GM12892 (cell line): ENCODE results near the gene HDAC1. TPM values are rescaled to one million over a fixed set of nuclear protein-coding genes. Genes with fewer than 3 reads are reported as not detected.

Experiments
- DNase-seq: peaks from one replicate; pipeline ENCODE4 v3.0.0; 2011; ENCODE audit not compliant: insufficient read length
- FAIRE-seq: peaks from 2 replicates; lab custom pipeline; 2011; peaks lifted over from hg19 to GRCh38; lab: Jason Lieb, UNC
- POLR2A ChIP-seq: IDR thresholded peaks from 2 replicates; pipeline ENCODE4 v1.6.1; 2011; ENCODE audit warnings: low read depth, low read length, control low read depth
- POLR2AphosphoS5 ChIP-seq: IDR thresholded peaks from 2 replicates; pipeline ENCODE4 v1.6.1; 2011; ENCODE audit warnings: low read depth, low read length, control low read depth
- TAF1 ChIP-seq: IDR thresholded peaks from 2 replicates; pipeline ENCODE4 v1.6.1; 2011; ENCODE audit warnings: low read depth, mild to moderate bottlenecking, control low read depth, low read length, borderline replicate concordance
- polyA plus RNA-seq: library from polyadenylated mRNA; unstranded; fragments of >200 nt; gene quantifications from one replicate; pipeline ENCODE4 v1.2.1, GENCODE V29; 2012; ENCODE audit warnings: missing spikeins, inconsistent platforms; ENCODE audit not compliant: missing spikeins

HDAC1 gene
- 155 TPM for polyA plus RNA-seq

GRCh38 chr1:32291708-32292538, at the start of gene HDAC1:
TSS of gene HDAC1 (plus strand) at chr1:32292083. CDS start at chr1:32292170, 87 bp downstream.
- TF ChIP-seq POLR2A (peak; percentile 84), POLR2AphosphoS5 (no peak), TAF1 (peak; percentile 67)
- DNase-seq (peak; percentile 98), FAIRE-seq (peak; percentile 93)

GRCh38 chr1:32242341-32242851, 49.5 kb upstream of the HDAC1 start:
- FAIRE-seq: peak; percentile 53

GRCh38 chr1:32246888-32247273, 45.0 kb upstream of the HDAC1 start, which contains the start of gene FAM167B:
TSS of gene FAM167B (plus strand) at chr1:32247222. CDS start at chr1:32247422, 200 bp downstream.
- DNase-seq (no peak), FAIRE-seq (no peak)
- TF ChIP-seq POLR2A (no peak), POLR2AphosphoS5 (no peak), TAF1 (no peak)

More at GRCh38 chr1:32242341-32242851, 49.5 kb upstream of the HDAC1 start:
- TF ChIP-seq POLR2AphosphoS5: no peak
- DNase-seq: no peak

- TF ChIP-seq TAF1: no peak
- TF ChIP-seq POLR2A: no peak
- TF ChIP-seq POLR2AphosphoS5: no peak
- no peak for FAIRE-seq
Measured at GRCh38 chr1:32247452-32247851, 44.4 kb upstream of the HDAC1 start.

DNA sequence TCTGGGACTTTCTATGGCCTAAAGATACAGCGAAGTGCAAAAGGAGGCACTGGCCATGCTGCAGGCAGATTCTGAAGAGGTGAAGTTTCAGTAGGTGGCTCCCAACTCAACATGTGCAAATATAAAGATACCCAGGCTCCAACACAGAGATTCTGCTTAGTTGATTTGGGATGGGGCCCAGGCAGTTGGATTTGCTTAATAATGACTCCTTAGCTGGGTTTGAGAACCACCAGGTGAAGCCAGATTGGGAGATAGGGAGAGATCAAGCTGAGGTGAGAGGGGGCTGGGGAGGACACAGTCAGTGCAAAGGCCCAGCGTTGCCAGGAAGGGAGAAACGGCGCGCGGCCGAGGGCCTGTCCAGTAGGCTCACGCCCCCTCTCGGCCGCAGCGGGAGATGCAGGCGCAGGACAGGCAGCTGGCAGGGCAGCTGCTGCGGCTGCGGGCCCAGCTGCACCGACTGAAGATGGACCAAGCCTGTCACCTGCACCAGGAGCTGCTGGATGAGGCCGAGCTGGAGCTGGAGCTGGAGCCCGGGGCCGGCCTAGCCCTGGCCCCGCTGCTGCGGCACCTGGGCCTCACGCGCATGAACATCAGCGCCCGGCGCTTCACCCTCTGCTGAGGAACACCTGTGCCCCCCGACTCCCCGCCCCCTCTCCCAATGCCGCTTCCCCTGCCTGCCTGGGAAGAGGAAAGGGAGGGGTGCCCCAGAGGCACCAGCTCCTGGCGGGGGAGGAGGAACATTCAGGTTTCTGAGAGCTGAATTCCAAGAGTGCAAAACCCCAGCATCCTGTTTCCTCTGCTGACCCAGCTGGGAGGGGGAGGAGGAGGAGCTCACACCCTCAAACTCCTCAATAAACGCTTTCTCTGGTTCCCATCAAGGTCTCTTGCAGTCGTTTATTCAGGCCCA, 43.6 kb upstream of the HDAC1 start:
- no peak for TF ChIP-seq POLR2AphosphoS5
- TF ChIP-seq TAF1: no peak
- TF ChIP-seq POLR2A: no peak
- DNase-seq (peak; percentile 80), FAIRE-seq (peak; percentile 89)

More at GRCh38 chr1:32247452-32247851, 44.4 kb upstream of the HDAC1 start:
- no peak for DNase-seq

GRCh38 chr1:32249831-32250525, 41.9 kb upstream of the HDAC1 start:
- FAIRE-seq: peak; percentile 97
- TF ChIP-seq POLR2A: peak; percentile 83
- peak; percentile 88 for TF ChIP-seq POLR2AphosphoS5
- no peak for TF ChIP-seq TAF1
- DNase-seq: peak; percentile 78

GRCh38 chr1:32250893-32251716, 40.8 kb upstream of the HDAC1 start, which contains the start of gene LCK:
TSS of gene LCK (plus strand) at chr1:32251265. CDS start at chr1:32274330, 23,065 bp downstream.
- FAIRE-seq (peak; percentile 87), DNase-seq (peak; percentile 64)
- TF ChIP-seq POLR2A (peak; percentile 94), TAF1 (no peak), POLR2AphosphoS5 (peak; percentile 97)

DNA sequence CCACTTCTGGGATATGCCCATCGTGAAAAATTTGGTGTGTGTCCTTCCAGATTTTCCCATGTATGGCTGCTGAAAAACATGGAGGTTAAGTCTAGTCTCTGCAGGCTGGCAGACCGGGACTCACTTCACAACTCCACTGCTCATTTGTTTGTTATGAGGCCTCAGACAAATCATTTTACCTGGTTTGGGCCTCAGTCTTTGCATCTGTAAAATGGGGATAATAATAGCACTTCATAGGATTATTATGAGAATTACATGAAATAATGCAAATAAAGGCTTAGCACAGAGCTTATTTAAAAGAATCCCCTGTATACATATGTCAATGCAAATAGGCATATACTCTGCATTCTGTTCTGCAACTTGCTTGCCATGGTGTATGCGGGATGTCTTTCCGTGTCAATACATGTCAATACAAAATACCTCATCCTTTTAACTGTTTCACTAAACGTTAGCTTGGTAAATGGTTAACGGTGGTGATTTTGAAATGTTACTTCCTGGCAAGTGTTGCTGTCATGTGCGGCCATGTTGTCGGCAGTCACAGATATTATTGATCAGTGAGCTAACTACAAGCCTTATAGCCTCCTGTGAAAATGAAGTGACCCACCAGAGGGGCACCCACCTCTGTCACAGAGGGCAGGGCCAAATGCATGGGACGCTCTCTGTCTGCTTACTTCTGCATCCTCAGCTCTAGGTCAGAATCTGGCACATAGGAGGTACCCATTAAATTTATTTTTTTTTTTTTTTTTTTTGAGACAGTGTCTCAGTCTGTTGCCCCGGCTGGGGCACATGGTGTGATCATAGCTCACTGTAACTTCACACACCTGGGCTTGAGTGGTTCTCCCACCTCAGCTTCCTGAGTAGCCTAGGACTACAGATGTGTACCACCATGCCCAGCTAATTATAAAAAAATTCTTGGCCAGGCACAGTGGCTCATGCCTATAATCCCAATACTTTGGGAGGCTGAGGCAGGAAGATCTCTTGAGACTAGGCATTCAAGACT, 36.5 kb upstream of the HDAC1 start:
- FAIRE-seq: peak; percentile 79
- TF ChIP-seq TAF1 (no peak), POLR2AphosphoS5 (no peak), POLR2A (no peak)
- DNase-seq: no peak

DNA sequence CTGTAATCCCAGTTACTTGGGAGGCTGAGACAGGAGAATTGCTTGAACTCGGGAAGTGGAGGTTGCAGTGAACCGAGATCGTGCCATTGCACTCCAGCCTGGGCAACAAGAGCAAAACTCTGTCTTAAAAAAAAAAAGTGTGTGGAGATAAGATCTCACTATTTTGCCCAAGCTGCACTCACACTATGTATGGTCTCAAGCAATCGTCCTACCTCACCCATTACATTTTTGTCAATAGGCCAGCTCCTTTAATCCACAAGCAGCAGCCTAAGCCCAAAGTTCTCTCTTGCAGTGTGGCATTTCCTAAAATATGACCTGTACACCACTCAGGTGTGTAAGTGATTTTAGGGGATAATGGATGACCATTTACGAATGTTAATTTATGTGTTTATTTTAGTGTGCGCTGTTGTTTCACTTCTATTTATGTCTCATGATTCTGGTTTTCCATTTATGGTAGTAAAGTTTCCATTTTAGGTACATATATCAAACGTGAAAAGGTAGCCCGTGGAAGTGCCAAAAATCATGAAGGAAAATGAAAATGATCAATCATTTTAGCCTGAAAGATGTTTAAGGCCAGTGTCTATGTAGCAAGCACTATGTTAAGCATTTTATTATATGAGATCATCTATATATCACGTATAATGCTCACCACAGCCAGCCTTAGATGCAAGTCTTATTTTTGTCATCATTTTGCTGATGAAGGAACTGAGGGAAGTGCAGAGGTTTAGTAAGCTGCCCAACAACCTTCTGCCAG, 35.2 kb upstream of the HDAC1 start:
- DNase-seq (no peak), FAIRE-seq (peak; percentile 70)
- TF ChIP-seq TAF1 (no peak), POLR2A (no peak), POLR2AphosphoS5 (no peak)
